ENCODE data around the gene NFAM1. TPM values are rescaled to one million over a fixed set of nuclear protein-coding genes. Genes with fewer than 3 reads are reported as not detected.
A peak's percentile ranks its signal among the peaks of the same experiment; 100 is the strongest.

NFAM1 gene
- total RNA-seq, 4 donors from 2014 or later: 0.11 to 1.9 (median 0.99) TPM

GRCh38 chr22:42436404-42436803 is 4.2 kb upstream of the NFAM1 start:
- no peaks in the 10 kb centered on the region for H3K36me3 ChIP-seq
- peaks cover 36 to 94% (median 58%) of the 10 kb centered on the region in 3 donors for H3K4me1 ChIP-seq
- H3K4me3 ChIP-seq: no peak overlapping the region
- H3K27me3 ChIP-seq: peaks cover 0 to 31% (median 0%) of the 10 kb centered on the region in 4 donors
- WGBS, 2 donors: 32 to 42% methylated on average over 2 to 4 of the region's 7 CpGs
- no peaks in the 10 kb centered on the region for H3K9me3 ChIP-seq
- DNase-seq: no peak
- intact Hi-C loops (cut with DNase I): loop anchor here (5.0 to 10.0 kb wide), 3 partner anchors 159 to 344 kb away; partner anchors contain the start of gene NDUFA6
- peak overlapping the region in 2 of 4 donors; percentile 24 to 59 for H3K27ac ChIP-seq
- TF ChIP-seq CTCF (IDR thresholded peaks at IDR 0.05) (no peak), POLR2A (IDR thresholded peaks at IDR 0.05) (no peak)

- peak overlapping the region; percentile 40 to 79 (median 60) for H3K27ac ChIP-seq
- DNase-seq: no peak
- no peaks in the 10 kb centered on the region for H3K9me3 ChIP-seq
- 71 to 77% methylated on average over 8 to 9 of the region's 14 CpGs for WGBS, 2 donors
- H3K27me3 ChIP-seq: peaks cover 0 to 40% (median 0%) of the 10 kb centered on the region in 4 donors
- H3K36me3 ChIP-seq: no peaks in the 10 kb centered on the region
- TF ChIP-seq CTCF (IDR thresholded peaks at IDR 0.05): no peak
- no peak for TF ChIP-seq POLR2A (IDR thresholded peaks at IDR 0.05)
- intact Hi-C loops (cut with DNase I): loop anchor here (5.0 to 10.0 kb wide), 3 partner anchors 158 to 343 kb away; partner anchors contain the start of gene NDUFA6
- H3K4me1 ChIP-seq: peaks cover 29 to 90% (median 48%) of the 10 kb centered on the region in 3 donors
- H3K4me3 ChIP-seq: no peak overlapping the region
Observed at GRCh38 chr22:42434748-42435425, 2.7 kb upstream of the NFAM1 start.

- peaks cover 28 to 81% (median 40%) of the 10 kb centered on the region in 3 donors for H3K4me1 ChIP-seq
- H3K27me3 ChIP-seq: peaks cover 0 to 40% (median 0%) of the 10 kb centered on the region in 4 donors
- H3K27ac ChIP-seq: peak overlapping the region; percentile 40 to 79 (median 60)
Observed at GRCh38 chr22:42433754-42434682, 1.8 kb upstream of the NFAM1 start.

GRCh38 chr22:42432818-42433217 is 615 bp upstream of the NFAM1 start:
- H3K36me3 ChIP-seq: no peaks in the 10 kb centered on the region
- H3K27ac ChIP-seq: peak overlapping the region in 2 of 4 donors; percentile 40 to 69
- no peak overlapping the region for H3K4me3 ChIP-seq
- DNase-seq: no peak
- 88 to 100% methylated on average over 3 to 4 of the region's 8 CpGs for WGBS, 2 donors
- peaks cover 0 to 50% (median 0%) of the 10 kb centered on the region in 4 donors for H3K27me3 ChIP-seq
- H3K9me3 ChIP-seq: no peaks in the 10 kb centered on the region
- TF ChIP-seq CTCF (IDR thresholded peaks at IDR 0.05): no peak
- no peak for TF ChIP-seq POLR2A (IDR thresholded peaks at IDR 0.05)
- peaks cover 24 to 71% (median 32%) of the 10 kb centered on the region in 3 donors for H3K4me1 ChIP-seq
- intact Hi-C loops (cut with DNase I): loop anchor here (10.0 kb wide), 1 partner anchor 258 kb away; no protein-coding TSS in a partner anchor

More at GRCh38 chr22:42433754-42434682, 1.8 kb upstream of the NFAM1 start:
- no peak for TF ChIP-seq POLR2A (IDR thresholded peaks at IDR 0.05)
- TF ChIP-seq CTCF (IDR thresholded peaks at IDR 0.05): no peak
- intact Hi-C loops (cut with DNase I): loop anchor here (10.0 kb wide), 1 partner anchor 259 kb away; no protein-coding TSS in a partner anchor
- H3K9me3 ChIP-seq: no peaks in the 10 kb centered on the region
- no peaks in the 10 kb centered on the region for H3K36me3 ChIP-seq
- H3K4me3 ChIP-seq: no peak overlapping the region
- DNase-seq: no peak
- WGBS, 2 donors: 32 to 39% methylated on average over 4 to 12 of the region's 27 CpGs
